WTC11 (cell line): ENCODE measurements around the gene NNT.
"Not testable (repeated sequence)": the region's sequence is repeated elsewhere in the genome, so short reads cannot be mapped to it uniquely, and the experiment has no call there.

Experiments
- AR ChIP-seq: fragments of 250-450 bp; sonication (Bioruptor Pico); IDR thresholded peaks from 2 replicates; pipeline ENCODE4 v1.9.0; 2021; ENCODE audit warnings: mild to moderate bottlenecking
- ELF4 ChIP-seq: sonication (generic); formaldehyde crosslinking; IDR thresholded peaks from 2 replicates; pipeline ENCODE4 v1.8.1; 2022; ENCODE audit warnings: low read depth, mild to moderate bottlenecking, moderate library complexity, missing genetic modification reagents
- MAX ChIP-seq: sonication (generic); formaldehyde crosslinking; IDR thresholded peaks from 2 replicates; pipeline ENCODE4 v1.8.0; 2022; ENCODE audit warnings: mild to moderate bottlenecking, missing genetic modification reagents
- TF ChIP-seq, protein P1 (sequence below): fragments of 200-600 bp; IDR thresholded peaks from 2 replicates; pipeline ENCODE4 v1.8.0; 2022; ENCODE audit warnings: antibody characterized with exemption

DNA sequence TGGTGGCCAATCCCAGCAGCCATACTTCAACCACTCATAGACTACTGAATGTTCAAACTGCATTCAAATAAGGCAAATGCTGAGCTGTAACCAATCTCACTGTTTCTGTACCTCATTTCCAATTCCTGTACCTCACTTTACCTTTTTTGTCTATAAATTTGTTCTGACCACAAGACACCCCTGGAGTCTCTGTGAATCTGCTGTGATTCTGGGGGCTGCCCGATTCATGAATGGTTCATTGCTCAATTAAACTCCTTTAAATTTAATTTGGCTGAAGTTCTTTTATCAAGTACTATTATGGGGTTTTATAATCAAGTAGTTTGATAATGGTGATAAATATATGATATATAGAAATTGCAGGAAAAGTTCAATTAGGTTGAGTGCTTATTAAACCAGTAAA, 4.1 kb upstream of the NNT start:
- TF ChIP-seq, protein P1, sequence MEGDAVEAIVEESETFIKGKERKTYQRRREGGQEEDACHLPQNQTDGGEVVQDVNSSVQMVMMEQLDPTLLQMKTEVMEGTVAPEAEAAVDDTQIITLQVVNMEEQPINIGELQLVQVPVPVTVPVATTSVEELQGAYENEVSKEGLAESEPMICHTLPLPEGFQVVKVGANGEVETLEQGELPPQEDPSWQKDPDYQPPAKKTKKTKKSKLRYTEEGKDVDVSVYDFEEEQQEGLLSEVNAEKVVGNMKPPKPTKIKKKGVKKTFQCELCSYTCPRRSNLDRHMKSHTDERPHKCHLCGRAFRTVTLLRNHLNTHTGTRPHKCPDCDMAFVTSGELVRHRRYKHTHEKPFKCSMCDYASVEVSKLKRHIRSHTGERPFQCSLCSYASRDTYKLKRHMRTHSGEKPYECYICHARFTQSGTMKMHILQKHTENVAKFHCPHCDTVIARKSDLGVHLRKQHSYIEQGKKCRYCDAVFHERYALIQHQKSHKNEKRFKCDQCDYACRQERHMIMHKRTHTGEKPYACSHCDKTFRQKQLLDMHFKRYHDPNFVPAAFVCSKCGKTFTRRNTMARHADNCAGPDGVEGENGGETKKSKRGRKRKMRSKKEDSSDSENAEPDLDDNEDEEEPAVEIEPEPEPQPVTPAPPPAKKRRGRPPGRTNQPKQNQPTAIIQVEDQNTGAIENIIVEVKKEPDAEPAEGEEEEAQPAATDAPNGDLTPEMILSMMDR: not testable (repeated sequence)
- not testable (repeated sequence) for TF ChIP-seq MAX, AR, ELF4 (CRISPR knock-in tag)
